Kidney (tissue), 14 donors: ENCODE measurements around the gene FCN2. TPM values are rescaled to one million over a fixed set of nuclear protein-coding genes. Genes with fewer than 3 reads are reported as not detected.

Source experiments
- DNase-seq, 5 donors: peaks; one replicate each; pipeline ENCODE4 v3.0.0-alpha.2; 2013 to 2020
- FAIRE-seq: peaks from 2 replicates; lab custom pipeline; 2012; peaks lifted over from hg19 to GRCh38; lab: Jason Lieb, UNC
- H3K27ac ChIP-seq, 2 donors: one replicate each; pipeline ENCODE4 v1.7.0; 2013; ENCODE audit warnings: low read depth in 2 of 2, low read length in 2 of 2, inconsistent platforms in 1 of 2
- H3K27me3 ChIP-seq: one replicate; pipeline ENCODE4 v1.7.1; 2013; ENCODE audit warnings: low read length, inconsistent platforms; ENCODE audit not compliant: control insufficient read depth, insufficient read depth
- H3K36me3 ChIP-seq, 3 donors: one replicate each; pipeline versions ENCODE4 v1.7.0 to v1.7.1; 2013; ENCODE audit warnings: low read length in 3 of 3, control low read depth in 1 of 3, inconsistent platforms in 1 of 3; ENCODE audit not compliant: insufficient read depth in 3 of 3, control insufficient read depth in 2 of 3
- H3K4me1 ChIP-seq, 3 donors: one replicate each; pipeline versions ENCODE4 v1.7.0 to v1.7.1; 2013; ENCODE audit warnings: low read length in 3 of 3, inconsistent platforms in 1 of 3, low read depth in 1 of 3; ENCODE audit not compliant: control insufficient read depth in 2 of 3, insufficient read depth in 2 of 3
- H3K4me3 ChIP-seq, 3 donors: one replicate each; pipeline versions ENCODE4 v1.7.0 to v1.8.1; 2013; ENCODE audit warnings: low read length in 3 of 3, control low read depth in 1 of 3, inconsistent platforms in 1 of 3
- H3K9ac ChIP-seq, 3 donors: one replicate each; pipeline versions ENCODE4 v1.7.0 to v1.7.1; 2013; ENCODE audit warnings: low read length in 3 of 3, control low read depth in 1 of 3, inconsistent platforms in 1 of 3
- H3K9me3 ChIP-seq, 3 donors: one replicate each; pipeline versions ENCODE4 v1.7.0 to v1.7.1; 2013; ENCODE audit warnings: low read length in 3 of 3, control low read depth in 1 of 3, inconsistent platforms in 1 of 3; ENCODE audit not compliant: control insufficient read depth in 2 of 3, insufficient read depth in 1 of 3
- intact Hi-C: fragments of 100-400 bp; cut with DNase I; formaldehyde crosslinking; loops from one replicate; pipeline ENCODE4 v1.11.1; 2022
- polyA plus RNA-seq: library from polyadenylated mRNA; stranded (reverse); fragments of 350-450 nt; fragmentation: Illumina TruSeq; extraction: RNeasy Lipid Tissue Mini Kit (QIAGEN cat#74804); gene quantifications from one replicate; pipeline ENCODE4 v1.2.3, GENCODE V29; 2014; ENCODE audit warnings: low read depth, low replicate concordance; ENCODE audit not compliant: insufficient read depth
- total RNA-seq: library from RNA; stranded (reverse); fragmentation: NEBNext Ultra II Directional; extraction: Animal tissue kit (Norgen Biotek cat#: 25700); gene quantifications from one replicate; pipeline ENCODE4 v1.2.1, GENCODE V29; 2021
- TF ChIP-seq, protein P1 (sequence below): IDR thresholded peaks from 3 replicates; pipeline ENCODE4 v1.5.1; 2012; ENCODE audit warnings: mild to moderate bottlenecking, moderate library complexity, borderline replicate concordance; ENCODE audit not compliant: insufficient read depth; ENCODE audit errors: extremely low read depth
- donor health status: control.
- donor health status: control.
- donor health status: control.
- donor health status: control.
- donor health status: control.
- donor health status: DM: yes; HTN: yes; CAD: no.
- donor health status: Normal renal cell carcinoma (clear cell type).

The FCN2 gene
- total and polyA plus RNA-seq, 2 donors from 2014 or later = 2.8 to 3.6 TPM

DNA sequence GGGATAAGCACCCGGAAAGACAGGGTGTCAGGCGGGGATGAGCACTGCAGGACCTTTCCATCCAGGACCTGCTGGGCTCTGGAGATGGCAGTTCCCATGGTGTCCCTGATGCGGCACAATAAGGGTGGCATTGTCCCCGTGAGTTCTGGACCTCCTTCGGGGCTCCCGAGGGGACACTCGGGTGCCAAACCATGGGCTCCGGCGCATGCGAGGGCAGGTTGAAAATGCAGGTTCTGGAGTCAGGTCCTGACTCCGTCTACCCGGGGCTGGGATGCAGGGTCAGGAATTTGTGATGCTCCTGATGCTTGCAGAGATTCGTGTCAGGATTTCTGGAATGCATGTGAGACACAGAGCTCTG, 682 bp downstream of the FCN2 start:
- TF ChIP-seq, protein P1, sequence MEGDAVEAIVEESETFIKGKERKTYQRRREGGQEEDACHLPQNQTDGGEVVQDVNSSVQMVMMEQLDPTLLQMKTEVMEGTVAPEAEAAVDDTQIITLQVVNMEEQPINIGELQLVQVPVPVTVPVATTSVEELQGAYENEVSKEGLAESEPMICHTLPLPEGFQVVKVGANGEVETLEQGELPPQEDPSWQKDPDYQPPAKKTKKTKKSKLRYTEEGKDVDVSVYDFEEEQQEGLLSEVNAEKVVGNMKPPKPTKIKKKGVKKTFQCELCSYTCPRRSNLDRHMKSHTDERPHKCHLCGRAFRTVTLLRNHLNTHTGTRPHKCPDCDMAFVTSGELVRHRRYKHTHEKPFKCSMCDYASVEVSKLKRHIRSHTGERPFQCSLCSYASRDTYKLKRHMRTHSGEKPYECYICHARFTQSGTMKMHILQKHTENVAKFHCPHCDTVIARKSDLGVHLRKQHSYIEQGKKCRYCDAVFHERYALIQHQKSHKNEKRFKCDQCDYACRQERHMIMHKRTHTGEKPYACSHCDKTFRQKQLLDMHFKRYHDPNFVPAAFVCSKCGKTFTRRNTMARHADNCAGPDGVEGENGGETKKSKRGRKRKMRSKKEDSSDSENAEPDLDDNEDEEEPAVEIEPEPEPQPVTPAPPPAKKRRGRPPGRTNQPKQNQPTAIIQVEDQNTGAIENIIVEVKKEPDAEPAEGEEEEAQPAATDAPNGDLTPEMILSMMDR = no peak
- DNase-seq (no peak), FAIRE-seq (no peak)
- H3K27me3 ChIP-seq = no peaks in the 10 kb centered on the region
- no peak overlapping the region for H3K4me3 ChIP-seq
- H3K9me3 ChIP-seq = no peaks in the 10 kb centered on the region
- intact Hi-C loops = no loop called here
- H3K9ac ChIP-seq = no peak overlapping the region
- H3K27ac ChIP-seq = no peak overlapping the region
- H3K36me3 ChIP-seq = no peaks in the 10 kb centered on the region
- H3K4me1 ChIP-seq = no peaks in the 10 kb centered on the region

DNA sequence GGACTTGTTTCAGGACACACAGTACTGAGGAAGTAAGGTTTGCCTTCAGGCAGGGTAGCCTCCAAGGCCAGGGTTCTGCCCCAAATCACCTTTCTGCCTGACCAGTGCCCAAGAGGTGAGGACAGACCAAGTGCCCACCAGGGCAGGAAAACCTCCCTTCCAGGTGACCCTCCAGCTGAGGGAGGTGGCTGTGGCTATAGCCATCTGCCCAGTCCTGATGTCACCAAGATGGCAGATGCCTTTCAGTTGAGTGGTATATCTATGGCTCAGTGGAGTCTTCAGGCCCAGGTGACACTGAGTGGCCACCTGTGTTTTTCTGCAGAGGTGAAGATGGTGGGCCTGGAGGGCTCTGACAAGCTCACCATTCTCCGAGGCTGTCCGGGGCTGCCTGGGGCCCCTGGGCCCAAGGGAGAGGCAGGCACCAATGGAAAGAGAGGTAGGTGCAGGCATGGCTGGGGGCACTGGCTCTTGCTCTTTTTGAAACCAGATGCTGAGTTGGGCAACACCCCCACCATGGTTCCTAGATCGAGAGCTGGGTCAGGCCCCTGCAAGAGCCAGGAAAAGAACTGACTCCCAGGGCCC, 1.7 kb downstream of the FCN2 start:
- Histone ChIP-seq H3K27me3 (no peaks in the 10 kb centered on the region), H3K4me3 (no peak overlapping the region), H3K27ac (no peak overlapping the region), H3K9ac (no peak overlapping the region), H3K9me3 (no peaks in the 10 kb centered on the region), H3K4me1 (no peaks in the 10 kb centered on the region), H3K36me3 (no peaks in the 10 kb centered on the region)
- TF ChIP-seq, protein P1 = no peak
- DNase-seq = no peak
- no peak for FAIRE-seq
- intact Hi-C loops = no loop called here

DNA sequence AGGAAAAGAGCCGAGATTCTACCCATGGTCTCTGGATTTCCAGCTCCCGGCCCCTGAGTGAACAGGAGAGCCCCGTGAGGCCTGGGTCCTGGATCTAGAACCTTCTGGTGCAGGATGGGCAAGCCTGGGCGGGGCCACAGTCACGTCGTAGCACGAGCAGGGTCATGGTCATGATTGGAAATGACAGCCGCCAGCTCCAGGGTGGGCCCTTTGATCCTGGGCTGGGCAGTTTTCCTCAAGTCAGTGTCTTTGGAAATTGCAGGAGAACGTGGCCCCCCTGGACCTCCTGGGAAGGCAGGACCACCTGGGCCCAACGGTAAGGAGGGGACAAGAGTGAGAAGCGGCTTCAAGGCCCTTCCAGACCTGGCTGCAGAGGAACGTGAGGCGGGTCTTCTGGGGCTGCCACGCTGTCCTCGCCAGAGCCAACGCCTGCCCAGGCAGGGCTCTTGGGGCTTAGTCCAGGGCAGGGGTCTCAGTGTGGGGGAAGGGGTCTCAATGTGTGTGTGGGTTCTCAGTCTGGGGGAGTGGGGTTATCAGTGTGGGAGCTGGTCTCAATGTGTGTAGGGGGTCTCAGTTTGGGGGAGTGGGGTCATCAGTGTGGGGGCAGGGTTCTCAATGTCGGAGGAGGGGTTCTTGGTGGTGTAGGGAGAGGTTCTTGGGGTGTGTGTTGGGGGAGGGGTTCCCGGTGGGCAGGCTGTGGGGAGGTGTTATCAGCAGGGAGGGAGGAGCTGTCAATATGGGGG, 2.6 kb downstream of the FCN2 start:
- Histone ChIP-seq H3K9ac (no peak overlapping the region), H3K36me3 (no peaks in the 10 kb centered on the region), H3K4me3 (no peak overlapping the region), H3K27me3 (no peaks in the 10 kb centered on the region), H3K27ac (no peak overlapping the region), H3K9me3 (no peaks in the 10 kb centered on the region), H3K4me1 (no peaks in the 10 kb centered on the region)
- intact Hi-C loops = no loop called here
- FAIRE-seq (no peak), DNase-seq (no peak)
- TF ChIP-seq, protein P1 = no peak

DNA sequence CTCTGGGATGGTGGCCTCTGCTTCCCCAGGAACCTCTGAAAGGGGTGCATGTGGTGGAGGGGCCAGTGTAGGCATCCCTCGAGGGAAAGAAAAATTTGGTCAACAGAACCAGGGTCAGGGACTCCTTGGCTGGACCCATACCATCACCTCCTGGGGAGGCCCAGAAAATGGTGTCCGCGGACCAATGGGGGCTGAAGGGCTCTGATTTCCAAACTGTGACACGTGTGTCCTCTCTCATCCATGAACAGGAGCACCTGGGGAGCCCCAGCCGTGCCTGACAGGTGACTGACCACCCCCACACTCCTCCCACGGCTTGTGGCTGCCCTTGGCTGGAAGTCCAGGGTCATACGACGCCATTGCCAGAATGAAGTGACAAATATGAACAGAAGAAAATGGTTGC, 3.9 kb downstream of the FCN2 start:
- Histone ChIP-seq H3K4me1 (no peaks in the 10 kb centered on the region), H3K9ac (no peak overlapping the region)
- FAIRE-seq = no peak

More for the DNA sequence above, 3.9 kb downstream of the FCN2 start:
- intact Hi-C loops = no loop called here
- DNase-seq = no peak
- no peaks in the 10 kb centered on the region for H3K27me3 ChIP-seq
- H3K36me3 ChIP-seq = no peaks in the 10 kb centered on the region
- H3K27ac ChIP-seq = no peak overlapping the region
- TF ChIP-seq, protein P1 = no peak
- no peak overlapping the region for H3K4me3 ChIP-seq
- H3K9me3 ChIP-seq = no peaks in the 10 kb centered on the region
